ENCODE measurements around the gene MYLK.

Gene MYLK

GRCh38 chr3:123872621-123873020 lies 11.5 kb downstream of the MYLK start:
- Histone ChIP-seq H3K79me1 (ENCODE audit: low read depth, low read length) (no peaks in the 10 kb centered on the region), H2BK5ac (ENCODE audit: low read length) (no peak overlapping the region), H3K4me3 (ENCODE audit: low read length in 2 of 2) (no peak overlapping the region), H4K8ac (ENCODE audit: low read depth, low read length) (no peak overlapping the region), H2BK12ac (ENCODE audit: low read length) (no peak overlapping the region), H3K23ac (ENCODE audit: low read depth, low read length, poor library complexity) (no peak overlapping the region), H2BK120ac (ENCODE audit: low read depth, low read length) (no peak overlapping the region), H3K9me3 (replicated peaks in 1 of 2; ENCODE audit: control insufficient read depth in 2 of 2, insufficient read depth in 1 of 2, low read depth in 1 of 2, low read length in 2 of 2) (no peaks in the 10 kb centered on the region), H3K18ac (ENCODE audit: low read length) (no peak overlapping the region), H3K4me2 (ENCODE audit: insufficient read depth, low read length, poor library complexity, severe bottlenecking) (no peak overlapping the region), H3K27me3 (ENCODE audit: control insufficient read depth in 3 of 3, insufficient read depth in 3 of 3, low read depth in 1 of 3, low read length in 3 of 3) (no peaks in the 10 kb centered on the region), H3K4me1 (ENCODE audit: control insufficient read depth in 2 of 2, insufficient read depth in 1 of 2, low read depth in 1 of 2, low read length in 2 of 2) (peaks cover 2 to 9% of the 10 kb centered on the region in 2 donors), H2AK5ac (ENCODE audit: low read depth, low read length) (no peak overlapping the region), H3K14ac (ENCODE audit: low read length) (no peak overlapping the region), H3K27ac (replicated peaks; ENCODE audit: low read length) (no peak overlapping the region), H3K9ac (ENCODE audit: low read depth, low read length, poor library complexity) (no peak overlapping the region), H2AFZ (ENCODE audit: low read length) (peak overlapping the region; percentile 73), H4K91ac (ENCODE audit: low read depth, low read length, poor library complexity) (no peak overlapping the region), H2BK15ac (ENCODE audit: low read length) (no peak overlapping the region), H3K4ac (ENCODE audit: low read length) (no peak overlapping the region), H3K36me3 (replicated peaks in 1 of 2; ENCODE audit: control insufficient read depth in 2 of 2, insufficient read depth in 2 of 2, low read length in 2 of 2) (no peaks in the 10 kb centered on the region)
- no peak for DNase-seq (ENCODE audit: low spot score)
- no CpG with 5 or more reads among the region's 1 CpG for WGBS, 2 donors (ENCODE audit: extremely low coverage in 2 of 2, insufficient read length in 2 of 2, insufficient replicate concordance in 1 of 2)

GRCh38 chr3:123871946-123872345 lies 12.2 kb downstream of the MYLK start:
- no peak overlapping the region for H2AK5ac ChIP-seq (ENCODE audit: low read depth, low read length)
- H3K27me3 ChIP-seq (ENCODE audit: control insufficient read depth in 3 of 3, insufficient read depth in 3 of 3, low read depth in 1 of 3, low read length in 3 of 3) = no peaks in the 10 kb centered on the region
- peaks cover 2 to 5% of the 10 kb centered on the region in 2 donors for H3K4me1 ChIP-seq (ENCODE audit: control insufficient read depth in 2 of 2, insufficient read depth in 1 of 2, low read depth in 1 of 2, low read length in 2 of 2)
- no peak overlapping the region for H3K9ac ChIP-seq (ENCODE audit: low read depth, low read length, poor library complexity)
- H4K91ac ChIP-seq (ENCODE audit: low read depth, low read length, poor library complexity) = no peak overlapping the region
- H2BK15ac ChIP-seq (ENCODE audit: low read length) = no peak overlapping the region
- H3K9me3 ChIP-seq (replicated peaks in 1 of 2; ENCODE audit: control insufficient read depth in 2 of 2, insufficient read depth in 1 of 2, low read depth in 1 of 2, low read length in 2 of 2) = no peaks in the 10 kb centered on the region
- no peak overlapping the region for H3K4me2 ChIP-seq (ENCODE audit: insufficient read depth, low read length, poor library complexity, severe bottlenecking)
- H2BK5ac ChIP-seq (ENCODE audit: low read length) = no peak overlapping the region
- no peak for DNase-seq (ENCODE audit: low spot score)
- H3K27ac ChIP-seq (replicated peaks; ENCODE audit: low read length) = no peak overlapping the region
- no peak overlapping the region for H4K8ac ChIP-seq (ENCODE audit: low read depth, low read length)
- no peak overlapping the region for H3K18ac ChIP-seq (ENCODE audit: low read length)
- H2BK120ac ChIP-seq (ENCODE audit: low read depth, low read length) = no peak overlapping the region
- H3K23ac ChIP-seq (ENCODE audit: low read depth, low read length, poor library complexity) = no peak overlapping the region
- no peak overlapping the region for H3K4ac ChIP-seq (ENCODE audit: low read length)
- no peak overlapping the region for H3K14ac ChIP-seq (ENCODE audit: low read length)
- no CpG with 5 or more reads among the region's 1 CpG for WGBS, 2 donors (ENCODE audit: extremely low coverage in 2 of 2, insufficient read length in 2 of 2, insufficient replicate concordance in 1 of 2)
- H2AFZ ChIP-seq (ENCODE audit: low read length) = peak overlapping the region; percentile 73
- H3K4me3 ChIP-seq (ENCODE audit: low read length in 2 of 2) = no peak overlapping the region
- H3K79me1 ChIP-seq (ENCODE audit: low read depth, low read length) = no peaks in the 10 kb centered on the region
- no peaks in the 10 kb centered on the region for H3K36me3 ChIP-seq (replicated peaks in 1 of 2; ENCODE audit: control insufficient read depth in 2 of 2, insufficient read depth in 2 of 2, low read length in 2 of 2)
- no peak overlapping the region for H2BK12ac ChIP-seq (ENCODE audit: low read length)

GRCh38 chr3:123870033-123870432 lies 14.1 kb downstream of the MYLK start:
- no peak overlapping the region for H4K8ac ChIP-seq (ENCODE audit: low read depth, low read length)
- H3K4me1 ChIP-seq (ENCODE audit: control insufficient read depth in 2 of 2, insufficient read depth in 1 of 2, low read depth in 1 of 2, low read length in 2 of 2) = peaks cover 2 to 5% of the 10 kb centered on the region in 2 donors
- WGBS, 2 donors (ENCODE audit: extremely low coverage in 2 of 2, insufficient read length in 2 of 2, insufficient replicate concordance in 1 of 2) = no CpG with 5 or more reads among the region's 1 CpG
- H3K4ac ChIP-seq (ENCODE audit: low read length) = no peak overlapping the region
- no peak overlapping the region for H2BK120ac ChIP-seq (ENCODE audit: low read depth, low read length)
- no peaks in the 10 kb centered on the region for H3K9me3 ChIP-seq (replicated peaks in 1 of 2; ENCODE audit: control insufficient read depth in 2 of 2, insufficient read depth in 1 of 2, low read depth in 1 of 2, low read length in 2 of 2)
- no peaks in the 10 kb centered on the region for H3K27me3 ChIP-seq (ENCODE audit: control insufficient read depth in 3 of 3, insufficient read depth in 3 of 3, low read depth in 1 of 3, low read length in 3 of 3)
- no peaks in the 10 kb centered on the region for H3K36me3 ChIP-seq (replicated peaks in 1 of 2; ENCODE audit: control insufficient read depth in 2 of 2, insufficient read depth in 2 of 2, low read length in 2 of 2)
- no peak overlapping the region for H3K27ac ChIP-seq (replicated peaks; ENCODE audit: low read length)
- H3K23ac ChIP-seq (ENCODE audit: low read depth, low read length, poor library complexity) = no peak overlapping the region
- no peak overlapping the region for H3K18ac ChIP-seq (ENCODE audit: low read length)
- no peak overlapping the region for H3K9ac ChIP-seq (ENCODE audit: low read depth, low read length, poor library complexity)
- no peak overlapping the region for H2AK5ac ChIP-seq (ENCODE audit: low read depth, low read length)
- no peak overlapping the region for H3K4me3 ChIP-seq (ENCODE audit: low read length in 2 of 2)
- H3K14ac ChIP-seq (ENCODE audit: low read length) = no peak overlapping the region
- H2AFZ ChIP-seq (ENCODE audit: low read length) = no peak overlapping the region
- no peak overlapping the region for H2BK15ac ChIP-seq (ENCODE audit: low read length)
- DNase-seq (ENCODE audit: low spot score) = no peak
- H3K4me2 ChIP-seq (ENCODE audit: insufficient read depth, low read length, poor library complexity, severe bottlenecking) = no peak overlapping the region
- no peaks in the 10 kb centered on the region for H3K79me1 ChIP-seq (ENCODE audit: low read depth, low read length)
- no peak overlapping the region for H2BK12ac ChIP-seq (ENCODE audit: low read length)
- H4K91ac ChIP-seq (ENCODE audit: low read depth, low read length, poor library complexity) = no peak overlapping the region
- H2BK5ac ChIP-seq (ENCODE audit: low read length) = no peak overlapping the region

GRCh38 chr3:123869165-123869564 lies 15.0 kb downstream of the MYLK start:
- no peak overlapping the region for H3K27ac ChIP-seq (replicated peaks; ENCODE audit: low read length)
- H3K9ac ChIP-seq (ENCODE audit: low read depth, low read length, poor library complexity) = no peak overlapping the region
- no peak overlapping the region for H3K4ac ChIP-seq (ENCODE audit: low read length)
- no peak overlapping the region for H2BK120ac ChIP-seq (ENCODE audit: low read depth, low read length)
- DNase-seq (ENCODE audit: low spot score) = no peak
- H4K8ac ChIP-seq (ENCODE audit: low read depth, low read length) = no peak overlapping the region
- H3K4me1 ChIP-seq (ENCODE audit: control insufficient read depth in 2 of 2, insufficient read depth in 1 of 2, low read depth in 1 of 2, low read length in 2 of 2) = peaks cover 2 to 5% of the 10 kb centered on the region in 2 donors
- H3K14ac ChIP-seq (ENCODE audit: low read length) = no peak overlapping the region
- no peak overlapping the region for H2AFZ ChIP-seq (ENCODE audit: low read length)
- no peak overlapping the region for H3K4me3 ChIP-seq (ENCODE audit: low read length in 2 of 2)
- no peaks in the 10 kb centered on the region for H3K36me3 ChIP-seq (replicated peaks in 1 of 2; ENCODE audit: control insufficient read depth in 2 of 2, insufficient read depth in 2 of 2, low read length in 2 of 2)
- H2AK5ac ChIP-seq (ENCODE audit: low read depth, low read length) = no peak overlapping the region
- no peak overlapping the region for H2BK5ac ChIP-seq (ENCODE audit: low read length)
- no peak overlapping the region for H2BK15ac ChIP-seq (ENCODE audit: low read length)
- H3K79me1 ChIP-seq (ENCODE audit: low read depth, low read length) = no peaks in the 10 kb centered on the region
- no peak overlapping the region for H2BK12ac ChIP-seq (ENCODE audit: low read length)
- no peaks in the 10 kb centered on the region for H3K27me3 ChIP-seq (ENCODE audit: control insufficient read depth in 3 of 3, insufficient read depth in 3 of 3, low read depth in 1 of 3, low read length in 3 of 3)
- H3K4me2 ChIP-seq (ENCODE audit: insufficient read depth, low read length, poor library complexity, severe bottlenecking) = no peak overlapping the region
- no CpG with 5 or more reads among the region's 1 CpG for WGBS, 2 donors (ENCODE audit: extremely low coverage in 2 of 2, insufficient read length in 2 of 2, insufficient replicate concordance in 1 of 2)
- H3K23ac ChIP-seq (ENCODE audit: low read depth, low read length, poor library complexity) = no peak overlapping the region
- H4K91ac ChIP-seq (ENCODE audit: low read depth, low read length, poor library complexity) = no peak overlapping the region
- H3K18ac ChIP-seq (ENCODE audit: low read length) = no peak overlapping the region
- H3K9me3 ChIP-seq (replicated peaks in 1 of 2; ENCODE audit: control insufficient read depth in 2 of 2, insufficient read depth in 1 of 2, low read depth in 1 of 2, low read length in 2 of 2) = no peaks in the 10 kb centered on the region

Measured in neuronal stem cell (in vitro differentiated cells).